Measurements from ENCODE around the gene IQSEC1.

DNA sequence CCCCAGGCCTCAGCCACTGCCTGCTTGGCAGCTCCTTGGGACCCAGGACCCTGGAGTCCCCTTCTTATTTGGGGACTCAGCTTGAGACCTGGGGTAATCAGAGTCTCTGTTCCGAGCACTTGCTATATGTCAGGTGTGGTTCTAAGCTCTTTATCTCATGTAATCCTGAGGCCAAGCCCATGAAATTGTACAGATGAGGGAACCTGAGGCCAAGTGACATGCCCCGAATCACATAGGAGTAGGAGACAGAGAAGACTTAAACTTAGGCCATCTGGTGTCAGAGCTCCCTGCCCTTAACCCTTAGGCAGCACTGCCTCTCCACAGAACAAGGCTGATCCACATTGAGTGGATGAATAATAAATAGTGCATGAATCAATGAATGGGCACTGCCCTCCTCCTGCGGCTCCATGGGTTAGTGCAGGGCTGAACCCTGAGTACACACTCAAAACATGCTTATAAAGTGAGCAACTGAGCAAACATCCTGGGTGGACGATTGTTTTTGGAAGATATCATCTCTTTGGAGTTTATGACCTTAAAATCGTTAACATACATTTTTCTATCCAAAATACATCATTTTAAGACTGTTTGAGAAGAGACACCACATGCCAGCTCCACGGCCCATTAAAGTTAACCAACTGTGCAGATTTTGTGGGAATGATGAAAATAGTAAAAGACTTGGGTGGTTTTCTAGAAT is 33.2 kb upstream of the IQSEC1 start:
- TF ChIP-seq, protein P1, sequence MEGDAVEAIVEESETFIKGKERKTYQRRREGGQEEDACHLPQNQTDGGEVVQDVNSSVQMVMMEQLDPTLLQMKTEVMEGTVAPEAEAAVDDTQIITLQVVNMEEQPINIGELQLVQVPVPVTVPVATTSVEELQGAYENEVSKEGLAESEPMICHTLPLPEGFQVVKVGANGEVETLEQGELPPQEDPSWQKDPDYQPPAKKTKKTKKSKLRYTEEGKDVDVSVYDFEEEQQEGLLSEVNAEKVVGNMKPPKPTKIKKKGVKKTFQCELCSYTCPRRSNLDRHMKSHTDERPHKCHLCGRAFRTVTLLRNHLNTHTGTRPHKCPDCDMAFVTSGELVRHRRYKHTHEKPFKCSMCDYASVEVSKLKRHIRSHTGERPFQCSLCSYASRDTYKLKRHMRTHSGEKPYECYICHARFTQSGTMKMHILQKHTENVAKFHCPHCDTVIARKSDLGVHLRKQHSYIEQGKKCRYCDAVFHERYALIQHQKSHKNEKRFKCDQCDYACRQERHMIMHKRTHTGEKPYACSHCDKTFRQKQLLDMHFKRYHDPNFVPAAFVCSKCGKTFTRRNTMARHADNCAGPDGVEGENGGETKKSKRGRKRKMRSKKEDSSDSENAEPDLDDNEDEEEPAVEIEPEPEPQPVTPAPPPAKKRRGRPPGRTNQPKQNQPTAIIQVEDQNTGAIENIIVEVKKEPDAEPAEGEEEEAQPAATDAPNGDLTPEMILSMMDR (conservative IDR thresholded peaks at IDR 0.05; ENCODE audit: low read depth, low read length) = no peak
- TF ChIP-seq EZH2 (IDR thresholded peaks at IDR 0.05; ENCODE audit: borderline replicate concordance, low read depth, low read length, poor library complexity, severe bottlenecking) = no peak

Measured in A673 (cell line).